Vagina (tissue), 2 donors: Measurements from ENCODE around the gene ACSS1.

Source experiments
- CTCF ChIP-seq, 3 experiments: fragments of 450-650 bp in 2 of 3; fragments of 200-600 bp in 1 of 3; sonication (generic) in 1 of 3; IDR thresholded peaks; one replicate each; pipeline ENCODE4 v1.5.1; 2017 to 2019; ENCODE audit warnings: antibody characterized with exemption in 3 of 3, mild to moderate bottlenecking in 2 of 3, moderate library complexity in 2 of 3
- POLR2A ChIP-seq, 2 donors: fragments of 450-650 bp; IDR thresholded peaks; one replicate each; pipeline ENCODE4 v1.6.1; 2017; ENCODE audit warnings: antibody characterized with exemption in 2 of 2, mild to moderate bottlenecking in 2 of 2, moderate library complexity in 2 of 2

DNA sequence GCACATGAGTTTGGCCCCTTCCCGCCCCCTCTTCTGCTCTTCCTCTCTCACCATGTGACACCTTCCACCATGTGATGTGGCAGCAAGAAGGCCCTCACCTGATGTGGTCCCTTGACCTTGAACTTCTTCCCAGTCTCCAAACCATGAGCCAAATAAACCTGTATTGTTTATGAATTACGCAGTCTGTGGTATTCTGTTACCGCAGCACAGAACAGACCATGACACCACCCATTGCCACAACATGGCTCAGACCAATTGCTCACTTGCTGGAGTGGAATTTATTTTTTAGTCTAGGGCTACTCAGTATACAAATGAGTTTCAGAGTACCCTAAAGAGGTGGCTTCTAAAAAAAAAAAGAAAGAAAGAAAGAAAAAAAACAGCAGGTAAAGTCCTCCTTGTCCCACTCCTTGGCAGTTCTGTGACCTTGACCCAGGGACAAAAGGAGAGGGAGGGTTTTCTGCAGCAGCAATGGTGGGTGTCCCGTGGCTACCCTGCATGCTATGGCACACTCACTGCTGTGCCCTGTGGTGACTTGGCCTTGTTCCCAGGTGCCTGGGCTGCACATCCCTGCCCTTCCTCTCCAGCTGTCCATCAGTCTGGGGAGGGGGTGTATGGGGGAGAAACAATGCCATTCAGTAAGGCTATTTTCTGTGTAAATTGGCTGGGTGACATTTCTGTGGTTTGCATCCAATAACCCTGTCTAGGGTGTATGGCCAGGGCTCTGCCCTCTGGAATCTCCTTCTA is 29.4 kb upstream of the ACSS1 start:
- TF ChIP-seq CTCF (IDR thresholded peaks at IDR 0.05) (no peak), POLR2A (IDR thresholded peaks at IDR 0.05) (no peak)
